DND-41 (cell line): ENCODE measurements around the gene CTDSP2.

Experiments used
- EZH2 ChIP-seq: IDR thresholded peaks from 3 replicates; pipeline ENCODE4 v1.6.1; 2012; ENCODE audit warnings: borderline replicate concordance, low read depth, mild to moderate bottlenecking, moderate library complexity, low read length, inconsistent platforms; ENCODE audit not compliant: severe bottlenecking
- TF ChIP-seq, protein P1 (sequence below): IDR thresholded peaks from 2 replicates; pipeline ENCODE4 v1.5.1; 2012; ENCODE audit warnings: borderline replicate concordance, low read length, moderate library complexity, mild to moderate bottlenecking; ENCODE audit not compliant: poor library complexity, severe bottlenecking; ENCODE audit errors: extremely low read depth

GRCh38 chr12:57892232-57892972, 45.9 kb upstream of the CTDSP2 start:
- TF ChIP-seq, protein P1, sequence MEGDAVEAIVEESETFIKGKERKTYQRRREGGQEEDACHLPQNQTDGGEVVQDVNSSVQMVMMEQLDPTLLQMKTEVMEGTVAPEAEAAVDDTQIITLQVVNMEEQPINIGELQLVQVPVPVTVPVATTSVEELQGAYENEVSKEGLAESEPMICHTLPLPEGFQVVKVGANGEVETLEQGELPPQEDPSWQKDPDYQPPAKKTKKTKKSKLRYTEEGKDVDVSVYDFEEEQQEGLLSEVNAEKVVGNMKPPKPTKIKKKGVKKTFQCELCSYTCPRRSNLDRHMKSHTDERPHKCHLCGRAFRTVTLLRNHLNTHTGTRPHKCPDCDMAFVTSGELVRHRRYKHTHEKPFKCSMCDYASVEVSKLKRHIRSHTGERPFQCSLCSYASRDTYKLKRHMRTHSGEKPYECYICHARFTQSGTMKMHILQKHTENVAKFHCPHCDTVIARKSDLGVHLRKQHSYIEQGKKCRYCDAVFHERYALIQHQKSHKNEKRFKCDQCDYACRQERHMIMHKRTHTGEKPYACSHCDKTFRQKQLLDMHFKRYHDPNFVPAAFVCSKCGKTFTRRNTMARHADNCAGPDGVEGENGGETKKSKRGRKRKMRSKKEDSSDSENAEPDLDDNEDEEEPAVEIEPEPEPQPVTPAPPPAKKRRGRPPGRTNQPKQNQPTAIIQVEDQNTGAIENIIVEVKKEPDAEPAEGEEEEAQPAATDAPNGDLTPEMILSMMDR: no peak
- TF ChIP-seq EZH2: no peak
